NCI-H2227 (cell line): Measurements from ENCODE around the gene ALDH1L1.

ENCODE experiments used
- DNase-seq: peaks from one replicate; lab custom pipeline; 2025; ENCODE audit not compliant: unreplicated experiment; lab: John Stamatoyannopoulos, UW

Gene ALDH1L1

DNA sequence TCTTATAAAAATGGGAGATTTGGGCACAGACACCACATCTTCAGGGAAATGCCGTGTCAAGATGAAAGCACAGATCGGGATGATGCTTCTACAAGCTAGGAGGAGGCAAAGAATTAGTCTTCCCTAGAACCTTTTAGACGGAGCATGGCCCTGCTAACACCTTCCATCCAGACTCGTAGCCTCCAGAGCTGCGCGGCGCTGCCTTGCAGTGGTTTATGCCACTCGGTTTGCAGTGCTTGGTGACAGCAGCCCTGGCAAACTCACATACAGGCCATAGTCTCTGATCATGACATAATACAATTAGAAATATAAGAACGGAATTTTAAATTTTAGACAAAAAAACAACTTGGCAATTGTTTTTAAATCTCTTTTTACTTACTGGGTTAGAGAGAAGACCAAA lies 59.3 kb downstream of the ALDH1L1 start:
- no peak for DNase-seq

DNA sequence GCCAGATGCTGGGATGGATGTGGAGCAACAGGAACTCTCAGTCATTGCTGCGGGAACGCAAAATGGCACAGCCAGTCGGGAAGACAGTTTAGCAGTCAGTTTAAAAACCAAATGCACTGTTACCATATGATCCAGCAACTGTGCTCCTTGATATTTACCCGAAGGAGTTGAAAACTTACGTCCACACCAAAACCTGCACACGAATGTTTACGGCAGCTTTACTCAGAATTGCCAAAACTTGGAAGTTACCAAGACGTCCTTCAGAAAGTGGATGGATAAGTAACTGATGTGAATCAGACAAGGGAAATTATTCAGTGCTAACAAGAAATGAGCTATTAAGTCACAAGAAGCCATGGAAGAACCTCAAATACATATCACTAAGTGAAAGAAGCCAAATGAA lies 60.4 kb downstream of the ALDH1L1 start:
- no peak for DNase-seq

DNA sequence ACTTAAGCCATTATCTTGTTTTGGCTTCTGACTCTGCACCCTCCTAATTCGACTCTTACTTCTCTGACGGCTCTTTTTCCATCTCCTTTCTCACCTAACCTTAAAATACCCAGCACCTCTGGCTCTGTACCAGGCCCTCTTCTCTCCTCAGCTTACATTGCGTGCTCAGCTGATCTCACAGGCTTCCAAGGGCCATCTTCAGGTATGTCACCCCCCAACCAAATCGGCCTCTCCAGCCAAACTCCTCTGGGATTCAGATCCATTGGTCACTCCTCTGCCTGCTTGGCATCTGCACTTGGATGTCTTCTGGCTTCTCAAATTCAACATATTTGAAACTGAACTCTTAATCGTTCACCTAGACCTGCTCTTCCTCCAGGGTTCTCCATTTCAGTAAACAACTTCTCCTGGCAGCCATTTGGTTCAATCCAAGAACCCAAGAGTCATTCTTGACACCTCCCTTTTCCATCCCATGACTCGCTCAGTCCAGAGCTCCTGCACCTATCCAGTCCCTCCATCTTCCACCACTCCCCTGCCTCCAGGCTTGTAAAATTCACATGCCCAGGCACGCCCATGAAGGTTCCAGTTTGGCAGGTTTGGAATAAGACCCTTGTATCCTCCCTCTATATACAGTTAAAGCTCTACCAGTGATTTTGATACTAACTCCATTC lies 61.2 kb downstream of the ALDH1L1 start:
- DNase-seq = no peak

DNA sequence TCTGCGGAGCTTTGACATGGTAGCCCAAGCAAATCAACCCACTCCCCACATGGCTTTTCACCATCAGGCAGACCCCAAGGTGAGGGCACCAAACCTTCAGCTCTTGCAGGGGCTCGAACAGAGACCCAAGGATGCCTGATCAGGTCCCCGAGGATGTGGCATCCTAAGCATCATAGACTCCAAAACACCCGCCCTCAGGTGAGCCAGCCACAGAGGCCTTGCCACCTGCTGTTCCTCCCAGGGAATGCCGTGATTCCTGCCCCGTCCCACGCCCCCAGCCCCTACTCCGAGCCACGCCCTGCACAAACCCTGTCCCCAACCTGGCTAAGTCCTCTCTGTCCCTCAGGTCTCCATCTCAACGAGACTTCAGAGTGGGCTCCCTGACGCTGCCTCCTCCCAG lies 61.8 kb downstream of the ALDH1L1 start:
- no peak for DNase-seq

DNA sequence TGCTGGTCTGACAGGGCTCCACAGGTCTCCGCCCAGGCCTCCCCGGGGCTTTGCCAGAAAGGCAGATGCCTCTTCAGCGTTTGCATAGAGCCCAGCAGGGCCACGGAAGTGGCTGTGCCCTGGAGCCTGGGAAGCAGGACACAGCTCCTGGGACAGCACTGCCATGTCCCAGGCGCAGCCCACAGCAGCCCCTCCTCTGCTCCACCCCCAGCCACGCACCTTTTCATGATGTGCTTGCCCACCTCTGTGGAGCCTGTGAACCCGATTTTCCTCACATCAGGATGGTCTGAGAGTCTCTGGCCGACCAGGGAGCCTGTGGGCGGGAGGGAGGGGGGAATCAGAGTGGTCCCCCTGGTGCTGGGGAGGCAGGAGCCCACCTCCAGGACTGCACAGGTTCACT lies 62.6 kb downstream of the ALDH1L1 start:
- DNase-seq = no peak

DNA sequence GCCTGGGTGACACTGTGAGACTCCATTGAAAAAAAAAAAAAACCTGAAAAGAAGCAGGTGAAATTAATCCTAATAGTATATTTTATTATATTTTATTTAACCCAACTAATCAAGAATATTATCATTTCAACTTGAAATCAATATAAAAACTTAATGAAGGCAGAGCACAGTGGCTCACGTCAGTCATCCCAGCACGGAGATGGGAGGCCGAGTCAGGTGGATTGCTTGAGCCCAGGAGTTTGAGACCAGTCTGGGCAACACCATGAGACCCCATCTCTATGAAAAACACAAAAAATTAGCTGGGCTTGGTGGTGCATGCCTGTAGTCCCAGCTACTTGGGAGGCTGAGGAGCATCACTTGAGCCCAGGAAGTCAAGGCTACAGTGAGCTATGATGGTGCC lies 63.2 kb downstream of the ALDH1L1 start:
- no peak for DNase-seq

DNA sequence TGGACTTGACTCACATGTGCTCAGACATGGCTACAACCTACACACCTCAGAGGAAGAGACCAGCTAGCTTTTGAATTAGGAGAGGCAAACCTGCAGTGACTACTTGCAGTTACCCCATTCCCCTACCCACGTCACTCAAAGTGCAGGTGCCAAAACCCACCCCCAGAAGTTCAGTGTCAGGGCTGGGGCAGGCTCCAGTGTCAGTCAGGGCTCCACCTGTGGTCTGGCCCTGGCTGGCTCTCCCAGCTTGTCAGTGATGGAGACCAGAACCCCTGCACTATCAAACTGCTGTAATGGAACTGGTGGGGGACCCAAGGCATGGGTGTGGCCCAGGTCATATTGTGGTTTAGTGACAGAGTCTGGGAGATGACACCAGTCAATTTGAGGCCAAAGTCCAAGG lies 63.9 kb downstream of the ALDH1L1 start:
- DNase-seq = no peak

DNA sequence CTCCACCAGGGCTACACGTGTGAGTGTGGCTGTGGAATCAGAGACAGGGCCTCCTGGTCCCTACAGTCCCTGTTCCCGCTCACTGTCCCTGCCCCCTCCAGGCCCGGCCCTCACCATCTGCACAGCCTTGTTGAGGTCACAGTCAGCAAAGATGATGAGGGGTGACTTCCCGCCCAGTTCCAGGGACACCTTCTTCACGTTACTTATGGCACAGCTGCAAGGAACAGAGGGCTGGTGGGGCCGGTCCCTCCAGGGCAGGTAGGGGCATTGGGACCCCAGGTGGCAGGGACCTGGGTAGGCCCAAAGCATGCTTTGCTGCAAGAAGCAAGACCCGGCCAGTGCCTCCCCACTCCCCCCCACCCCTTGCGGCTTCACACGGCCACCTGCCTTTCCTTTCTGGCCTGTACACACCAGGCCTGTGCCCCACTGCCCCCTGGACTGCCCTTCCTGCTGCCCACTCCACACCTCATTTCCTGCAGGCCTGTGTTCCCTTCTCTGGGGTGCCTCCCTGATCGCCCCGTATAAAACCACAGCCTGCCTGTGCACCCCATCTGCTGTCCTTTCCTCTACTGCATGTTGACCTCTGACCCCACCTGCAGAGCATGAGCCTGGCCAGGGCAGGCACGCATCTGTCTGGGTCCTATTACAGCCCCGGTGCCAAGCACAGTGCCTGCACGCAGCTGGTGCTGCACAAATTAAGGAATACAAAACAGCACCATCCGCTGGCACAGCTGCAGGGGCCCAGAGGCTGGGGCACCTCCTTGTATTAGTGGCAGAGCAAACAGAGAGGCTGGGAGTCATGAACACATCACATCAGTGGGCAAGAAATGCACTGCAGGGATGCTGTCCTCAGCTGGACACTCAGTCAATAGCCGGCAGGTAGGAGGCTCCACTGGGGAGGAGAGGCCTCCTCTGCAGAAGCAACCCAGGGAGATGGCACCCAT lies 65.7 kb downstream of the ALDH1L1 start:
- no peak for DNase-seq

DNA sequence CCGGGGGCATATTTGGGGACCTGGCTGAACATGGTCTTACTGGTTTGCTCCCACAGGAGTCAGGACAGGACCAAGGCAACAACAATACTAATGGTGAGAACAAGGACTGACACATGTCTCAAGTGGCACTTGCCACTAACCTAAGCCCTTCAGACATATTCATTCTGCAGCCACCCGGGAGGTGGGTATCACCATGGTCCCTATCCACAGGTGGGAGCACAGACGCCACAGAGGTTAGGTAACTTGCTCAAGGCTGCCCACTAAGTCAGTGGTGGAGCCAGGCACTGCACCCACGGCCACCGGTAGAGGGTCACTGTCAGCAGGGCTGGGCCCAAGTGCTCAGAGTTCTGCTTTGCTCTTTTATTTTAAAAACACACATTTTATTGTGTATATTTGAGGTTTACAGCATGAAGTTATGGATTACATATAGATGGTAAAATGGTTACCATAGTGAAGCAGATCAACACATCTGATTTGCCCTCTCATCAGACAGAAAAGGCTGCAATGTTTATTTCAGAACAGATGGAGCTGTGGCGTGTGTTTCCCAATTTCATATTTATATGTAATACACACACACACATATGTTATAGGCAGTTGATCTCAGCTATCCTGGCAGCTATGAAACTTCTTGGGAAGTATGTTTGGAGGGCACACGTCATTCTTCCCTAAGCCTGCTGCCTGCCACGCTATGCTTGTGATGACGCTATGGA lies 66.5 kb downstream of the ALDH1L1 start:
- DNase-seq = no peak

DNA sequence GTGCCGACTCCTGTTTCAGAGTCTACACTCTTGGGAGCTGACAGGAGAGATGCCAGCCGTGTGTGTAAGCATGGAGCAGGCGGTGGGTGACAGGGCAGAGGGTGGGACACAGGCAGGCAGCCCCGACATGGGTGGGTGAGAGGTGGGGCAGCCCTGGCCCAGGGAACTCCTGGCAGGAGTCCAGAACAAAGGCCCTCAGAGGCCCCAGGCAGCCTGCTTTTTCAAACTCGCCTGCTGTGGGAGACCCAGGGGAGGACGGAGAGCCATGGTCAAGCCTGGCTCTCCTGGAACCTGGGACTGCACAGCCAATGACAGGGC lies 67.2 kb downstream of the ALDH1L1 start:
- no peak for DNase-seq

DNA sequence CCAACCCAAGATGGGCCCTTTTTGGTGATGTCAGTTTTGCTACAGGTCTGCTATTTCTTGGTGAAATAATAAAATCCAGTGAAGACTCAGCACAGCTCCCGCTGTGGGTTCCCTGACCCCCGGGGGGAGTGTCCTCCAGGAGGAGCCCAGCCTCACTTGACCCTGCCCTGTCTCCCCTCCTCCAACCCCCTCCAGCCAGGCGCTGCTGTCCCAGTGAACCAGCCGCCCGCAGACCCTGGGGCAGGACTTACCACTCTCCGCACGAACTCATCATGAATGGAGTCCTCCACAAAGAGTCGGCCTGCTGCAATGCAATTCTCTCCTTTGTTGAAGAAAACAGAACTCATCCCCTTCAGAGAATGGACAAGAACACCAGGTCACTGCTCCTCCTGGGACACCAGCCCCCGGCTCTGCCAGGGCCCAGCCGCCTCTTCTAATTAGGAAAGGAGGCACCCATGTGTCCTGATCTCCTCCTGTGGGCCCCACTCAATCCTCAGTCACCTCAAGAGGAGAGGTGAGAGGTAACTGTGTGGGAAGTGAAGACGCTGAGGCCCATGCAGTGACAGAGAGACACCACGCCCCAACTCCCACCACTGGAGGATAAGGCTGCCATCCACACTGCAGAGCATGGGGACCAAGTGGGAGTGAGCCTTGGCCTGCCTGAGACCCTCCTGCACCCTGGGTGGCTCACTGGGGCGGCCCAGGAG lies 67.7 kb downstream of the ALDH1L1 start:
- DNase-seq = no peak

DNA sequence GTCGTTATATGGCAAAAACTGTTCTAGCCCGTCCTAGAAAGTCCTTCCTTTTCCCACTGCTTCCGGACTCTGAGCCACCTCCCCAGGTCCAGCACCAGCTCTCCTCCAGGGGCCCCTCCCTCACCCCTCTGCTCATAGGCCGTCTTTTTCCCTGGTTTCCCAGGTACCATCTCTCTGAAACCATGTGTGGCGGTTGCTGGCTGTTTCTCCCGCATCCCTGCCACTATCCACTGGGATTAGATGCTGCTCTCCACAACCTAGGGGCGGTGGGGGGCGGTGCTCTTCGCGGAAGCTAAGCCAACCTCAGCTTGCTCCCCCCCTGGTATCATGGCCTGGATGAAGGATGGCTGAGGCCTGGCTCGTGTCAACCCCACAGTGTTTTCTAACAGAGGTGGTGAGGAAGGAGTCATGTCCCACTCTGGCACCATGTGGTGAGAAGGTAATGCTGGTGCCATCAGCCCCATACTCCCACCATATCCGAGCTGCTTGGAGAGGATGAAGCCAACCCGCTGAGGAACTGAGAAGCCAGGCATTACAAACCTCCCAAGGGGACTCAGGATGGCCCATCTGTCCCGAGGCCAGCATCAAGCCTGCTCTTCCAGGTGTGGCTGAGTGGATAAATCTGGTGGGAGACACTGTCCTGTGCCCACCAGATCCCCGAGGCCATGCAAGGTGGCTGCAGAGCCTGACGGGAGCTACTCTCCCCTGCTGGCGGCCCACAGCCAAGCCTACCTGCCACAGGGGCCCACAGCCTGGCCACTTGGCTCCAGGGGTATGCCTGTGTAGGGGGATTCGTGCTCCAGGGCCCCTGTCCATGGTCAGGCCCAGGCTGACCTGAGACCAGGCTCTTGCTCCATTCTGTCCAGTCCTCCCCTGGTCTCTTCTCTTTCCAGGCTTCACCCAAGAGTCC lies 68.6 kb downstream of the ALDH1L1 start:
- no peak for DNase-seq

DNA sequence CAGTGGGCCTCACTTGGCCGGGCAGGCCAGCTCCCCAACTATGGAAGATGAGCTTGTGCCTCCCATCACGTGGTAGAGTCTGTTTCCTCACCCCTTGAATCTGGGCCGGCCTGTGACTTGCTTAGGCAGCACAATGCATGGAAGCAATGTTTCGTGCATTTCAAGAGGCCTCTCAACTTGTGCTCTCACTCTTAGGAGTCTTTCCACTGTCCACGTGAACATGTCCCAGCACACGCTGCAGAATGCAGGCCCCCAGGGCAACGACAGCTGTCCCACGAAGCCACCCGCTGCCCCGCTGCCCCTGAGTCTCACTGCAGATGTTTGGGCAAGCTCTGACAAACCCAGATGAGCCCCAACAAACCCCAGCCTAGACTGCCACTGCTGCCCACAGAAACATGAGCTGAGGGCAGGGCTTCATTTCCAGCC lies 69.2 kb downstream of the ALDH1L1 start:
- no peak for DNase-seq

DNA sequence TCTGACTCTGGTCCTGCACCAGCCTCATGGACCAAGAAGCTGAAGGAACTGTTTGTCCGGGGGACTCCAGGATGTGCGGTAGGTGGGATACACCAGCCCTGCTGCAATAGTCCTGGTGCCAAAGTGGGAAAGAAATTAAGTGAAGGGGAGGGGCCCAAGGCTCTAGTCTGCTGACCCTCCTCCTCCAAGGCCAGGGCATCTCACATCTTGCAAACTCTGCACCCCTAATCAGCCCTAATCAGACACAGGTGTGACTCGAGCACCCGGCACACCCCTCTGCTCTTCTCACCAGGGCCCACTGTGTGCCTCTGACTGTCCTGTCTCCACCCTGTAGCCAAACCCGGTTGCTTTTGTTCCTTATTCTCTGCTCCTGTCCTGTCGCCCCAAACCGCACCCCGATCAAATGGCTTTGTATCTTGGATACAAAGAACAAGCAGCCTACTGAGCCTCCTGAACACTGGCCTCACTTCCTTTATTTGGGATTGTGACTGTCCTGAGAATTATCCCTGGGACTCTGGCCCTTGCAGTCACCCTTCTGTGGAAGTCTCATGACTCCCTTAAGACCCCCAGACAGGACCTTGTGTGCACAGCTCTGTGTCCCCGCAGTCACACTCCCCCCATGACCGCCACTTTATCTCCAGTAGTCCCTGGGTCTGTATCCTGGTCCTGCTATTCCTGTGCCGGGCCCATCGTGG lies 69.8 kb downstream of the ALDH1L1 start:
- no peak for DNase-seq

DNA sequence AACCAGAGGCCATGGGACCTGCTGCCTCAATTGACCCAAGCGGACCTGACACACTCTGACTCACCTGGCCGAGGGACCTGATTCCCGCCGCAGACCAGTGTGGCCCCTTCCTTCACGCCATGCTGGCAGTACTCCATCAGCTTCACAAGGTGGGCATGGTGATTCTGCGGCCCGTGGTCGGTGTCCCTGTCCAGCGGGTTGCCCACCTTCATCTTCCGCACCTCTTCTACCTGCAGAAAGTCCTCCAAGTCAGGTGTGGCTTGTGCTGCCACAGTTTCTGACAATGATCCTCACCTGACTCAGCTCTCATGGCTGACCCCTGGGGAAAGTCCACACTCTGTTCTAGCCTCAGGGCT lies 70.5 kb downstream of the ALDH1L1 start:
- DNase-seq = no peak

DNA sequence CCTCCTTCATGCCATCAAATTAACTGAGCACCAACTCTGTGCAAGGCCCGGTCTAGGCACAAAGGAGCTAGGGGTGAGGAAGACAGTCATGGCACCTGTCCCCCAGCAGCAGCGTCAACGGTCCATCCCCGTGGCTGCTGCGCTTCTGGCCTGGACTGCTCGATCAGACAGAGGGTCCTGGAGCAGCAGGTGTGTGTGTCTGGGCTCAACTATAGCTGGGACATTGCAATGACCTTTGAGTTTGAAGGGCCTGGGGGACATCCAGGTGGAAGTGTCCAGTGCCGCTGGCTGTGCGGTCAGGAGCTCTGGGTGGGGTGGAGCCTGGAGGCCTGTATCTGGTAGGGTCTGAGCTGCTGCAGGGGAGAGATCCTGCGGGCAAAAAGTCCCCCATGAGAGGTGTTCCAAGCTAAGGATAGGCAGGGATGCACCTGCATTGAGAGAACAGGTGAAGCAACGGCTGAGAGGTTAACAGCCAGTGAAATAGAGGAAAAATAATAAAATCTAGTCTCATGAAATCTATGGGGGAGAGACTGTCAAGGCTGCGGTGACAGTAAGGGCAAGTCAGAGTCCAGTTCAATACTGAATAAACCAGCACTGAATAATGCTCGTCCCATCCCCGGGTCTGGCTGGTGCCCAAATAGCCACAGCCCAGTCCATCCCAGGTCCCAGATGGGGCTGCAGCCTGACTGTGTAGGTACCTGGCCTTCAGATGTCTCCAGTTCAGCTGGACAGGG lies 71.1 kb downstream of the ALDH1L1 start:
- DNase-seq = no peak

DNA sequence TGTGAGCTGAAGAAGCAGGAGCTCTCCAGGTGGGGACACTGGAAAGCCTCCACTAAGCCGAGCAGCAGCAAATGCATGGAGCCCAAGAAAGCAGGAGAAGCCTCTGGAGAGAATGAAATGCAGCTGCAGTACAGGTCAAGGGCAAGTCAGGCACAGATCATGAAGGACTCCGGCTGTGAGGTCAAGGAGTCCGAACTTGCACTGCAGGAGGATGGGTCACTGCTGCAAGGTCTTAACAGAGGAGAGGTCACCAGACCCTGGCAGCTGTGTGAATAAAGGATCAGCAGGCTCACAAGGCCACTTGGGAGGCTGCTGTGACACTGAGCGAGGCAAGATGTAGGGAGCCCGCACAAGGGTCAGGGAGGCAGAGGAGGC lies 71.7 kb downstream of the ALDH1L1 start:
- no peak for DNase-seq

DNA sequence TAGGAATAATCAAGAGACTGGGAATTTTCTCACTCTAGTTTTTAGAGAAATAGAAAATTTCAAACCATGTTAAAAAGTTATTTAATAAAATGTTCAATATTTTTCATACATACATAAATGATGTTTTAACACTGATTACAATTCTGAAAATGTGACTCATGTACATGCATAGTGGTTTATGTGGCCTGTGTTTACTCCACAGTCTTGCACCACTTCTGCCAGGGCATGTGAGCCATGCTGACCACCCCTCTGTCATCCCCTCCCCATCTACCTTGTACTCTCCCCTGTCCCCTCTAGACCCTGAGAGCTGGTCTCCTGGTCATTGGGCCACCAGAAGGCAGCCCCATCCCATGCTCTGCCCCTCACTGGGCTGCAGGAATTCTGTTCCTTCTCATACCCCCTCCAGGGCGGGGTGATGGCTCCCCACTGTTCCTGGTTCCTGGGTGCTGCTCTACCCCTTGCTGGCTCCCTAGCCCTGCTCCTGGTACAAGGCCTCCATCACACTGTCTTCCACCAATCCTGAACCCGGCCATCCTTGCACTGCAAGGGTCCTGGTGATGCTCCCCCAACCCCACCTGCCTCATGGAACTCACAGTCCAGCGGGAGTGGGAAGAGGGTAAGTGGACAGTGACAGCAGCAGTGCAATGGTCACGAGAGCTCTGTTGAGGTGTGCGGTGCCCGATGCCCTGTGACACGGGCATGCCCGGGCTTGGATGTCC lies 72.3 kb downstream of the ALDH1L1 start:
- no peak for DNase-seq
